PC-3 (cell line): Measurements from ENCODE around the gene LRRC59. TPM values are rescaled to one million over a fixed set of nuclear protein-coding genes. Genes with fewer than 3 reads are reported as not detected.

Experiments used
- ATAC-seq: fragments of 200-7000 bp; cut with Tn5 transposase; 2 replicates; pipeline ENCODE4 v1.9.1; 2020; ENCODE audit warnings: mild to moderate bottlenecking, moderate library complexity
- BruUV-seq: library from RNA; stranded (reverse); fragments of 400-500 nt; replicated peaks from 2 replicates; lab custom pipeline; 2021; lab: Mats Ljungman, UMichigan
- CTCF ChIA-PET: fragments of 300-600 bp; sonication (Branson Sonifier 250); formaldehyde crosslinking; loops from one replicate; lab custom pipeline; 2022; ENCODE audit warnings: antibody characterized with exemption; lab: Charles Lee
- POLR2A ChIA-PET: fragments of 300-600 bp; sonication (Branson Sonifier 250); formaldehyde crosslinking; loops from one replicate; lab custom pipeline; 2022; ENCODE audit warnings: antibody characterized with exemption; ENCODE audit not compliant: unreplicated experiment; lab: Charles Lee
- DNase-seq: peaks from one replicate; pipeline ENCODE4 v3.0.0-alpha.2; 2015
- H2AFZ ChIP-seq: fragments of 300-600 bp; sonication (generic); 2 replicates; pipeline ENCODE4 v1.6.0; 2016; ENCODE audit warnings: antibody characterized with exemption, low read length
- H3F3A ChIP-seq: fragments of 300-600 bp; sonication (generic); one replicate; pipeline ENCODE4 v1.6.0; 2017; ENCODE audit warnings: antibody characterized with exemption, low read length, control low read depth, mild to moderate bottlenecking; ENCODE audit not compliant: unreplicated experiment
- H3K27ac ChIP-seq: fragments of 300-600 bp; sonication (generic); 2 replicates; pipeline ENCODE4 v1.5.1; 2016; ENCODE audit warnings: mild to moderate bottlenecking, low read length
- H3K27me3 ChIP-seq: fragments of 300-600 bp; sonication (generic); 2 replicates; pipeline ENCODE4 v1.6.1; 2016; ENCODE audit warnings: low read length, mixed read lengths
- H3K36me3 ChIP-seq: fragments of 300-600 bp; sonication (generic); 2 replicates; pipeline ENCODE4 v1.6.1; 2016; ENCODE audit warnings: low read depth, mixed run types, low read length, mixed read lengths
- H3K4me1 ChIP-seq: fragments of 300-600 bp; sonication (generic); 2 replicates; pipeline ENCODE4 v1.5.1; 2016; ENCODE audit warnings: low read length; ENCODE audit not compliant: insufficient read depth
- H3K4me2 ChIP-seq: fragments of 300-600 bp; sonication (generic); 2 replicates; pipeline ENCODE4 v1.6.0; 2016; ENCODE audit warnings: low read length
- H3K4me3 ChIP-seq: fragments of 300-600 bp; sonication (generic); 2 replicates; pipeline ENCODE4 v1.5.1; 2016; ENCODE audit warnings: mild to moderate bottlenecking, low read length, mixed read lengths
- H3K79me2 ChIP-seq: fragments of 300-600 bp; sonication (generic); 2 replicates; pipeline ENCODE4 v1.6.1; 2017; ENCODE audit warnings: low read length, mixed read lengths
- H3K9ac ChIP-seq: fragments of 300-600 bp; sonication (generic); 2 replicates; pipeline ENCODE4 v1.6.0; 2016; ENCODE audit warnings: mild to moderate bottlenecking, low read length
- H3K9me2 ChIP-seq: fragments of 300-600 bp; sonication (generic); replicated peaks from 2 replicates; pipeline ENCODE4 v1.6.1; 2016; ENCODE audit warnings: mixed run types, low read length, mixed read lengths
- H3K9me3 ChIP-seq: fragments of 300-600 bp; sonication (generic); 2 replicates; pipeline ENCODE4 v1.6.1; 2016; ENCODE audit warnings: low read length, mixed read lengths
- H4K20me1 ChIP-seq: fragments of 300-600 bp; sonication (generic); 2 replicates; pipeline ENCODE4 v1.6.1; 2016; ENCODE audit warnings: low read length, mixed read lengths
- CTCF ChIP-seq: fragments of 300-600 bp; sonication (generic); conservative IDR thresholded peaks from 2 replicates; pipeline ENCODE4 v1.5.1; 2017; ENCODE audit warnings: antibody characterized with exemption, low read depth, mild to moderate bottlenecking, low read length
- EZH2 ChIP-seq: fragments of 300-600 bp; sonication (generic); IDR thresholded peaks from one replicate; pipeline ENCODE4 v1.6.1; 2017; ENCODE audit warnings: antibody characterized with exemption, mild to moderate bottlenecking, low read length; ENCODE audit not compliant: unreplicated experiment
- EZH2phosphoT487 ChIP-seq: fragments of 300-600 bp; sonication (generic); IDR thresholded peaks from 2 replicates; pipeline ENCODE4 v1.6.1; 2018; ENCODE audit warnings: mild to moderate bottlenecking, antibody characterized with exemption, low read length, borderline replicate concordance
- intact Hi-C: fragments of 100-400 bp; cut with micrococcal nuclease; formaldehyde crosslinking; loops from 2 replicates; pipeline ENCODE4 v1.9.0; 2023
- total RNA-seq: library from RNA; depleted of rRNA; stranded (reverse); fragments of >200 nt; gene quantifications from 2 replicates; pipeline ENCODE4 v1.2.3, GENCODE V29; 2014

Gene LRRC59
- total RNA-seq, 1 experiment from 2014 or later: 324 TPM

- H2AFZ ChIP-seq: no peak overlapping the region
- TF ChIP-seq CTCF (no peak), EZH2phosphoT487 (no peak), EZH2 (no peak)
- no peak overlapping the region for H3K4me2 ChIP-seq
- no peaks in the 10 kb centered on the region for H3K9me3 ChIP-seq
- no peaks in the 10 kb centered on the region for H3K79me2 ChIP-seq
- no TSS peak for BruUV-seq
- intact Hi-C loops: no loop called here
- no peaks in the 10 kb centered on the region for H3K4me1 ChIP-seq
- no peak overlapping the region for H3K27ac ChIP-seq
- H3K36me3 ChIP-seq: peaks cover 44% of the 10 kb centered on the region
- ATAC-seq: no peak
- H3K9me2 ChIP-seq: no peaks in the 10 kb centered on the region
- H3F3A ChIP-seq: peaks cover 6% of the 10 kb centered on the region
- no peaks in the 10 kb centered on the region for H4K20me1 ChIP-seq
- no peaks in the 10 kb centered on the region for H3K27me3 ChIP-seq
- ChIA-PET CTCF (no interaction called here), POLR2A (interaction anchor here (0.6 kb wide), 1 partner anchor 110 kb away, joined by 3 read pairs; no protein-coding TSS in a partner anchor)
- no peak overlapping the region for H3K9ac ChIP-seq
- no peak for DNase-seq
- H3K4me3 ChIP-seq: no peak overlapping the region
Measured at GRCh38 chr17:50358177-50358576, 39.1 kb downstream of the LRRC59 start.

- CTCF ChIA-PET: no interaction called here
- H3K79me2 ChIP-seq: no peaks in the 10 kb centered on the region
- ATAC-seq: no peak
- H4K20me1 ChIP-seq: no peaks in the 10 kb centered on the region; the same call in 1 of the 2 replicates
- H3K9me3 ChIP-seq: no peaks in the 10 kb centered on the region
- H3K4me1 ChIP-seq: no peaks in the 10 kb centered on the region
- H3K4me2 ChIP-seq: no peak overlapping the region
- H3K27ac ChIP-seq: no peak overlapping the region
- no peak overlapping the region for H3K4me3 ChIP-seq
- no peak overlapping the region for H3K9ac ChIP-seq
- no peaks in the 10 kb centered on the region for H3F3A ChIP-seq
- intact Hi-C loops: no loop called here
- TF ChIP-seq EZH2phosphoT487 (no peak), CTCF (no peak), EZH2 (no peak)
- no peaks in the 10 kb centered on the region for H3K9me2 ChIP-seq
- H3K36me3 ChIP-seq: peaks cover 44% of the 10 kb centered on the region
- BruUV-seq: no TSS peak
- POLR2A ChIA-PET: no interaction called here
- no peaks in the 10 kb centered on the region for H3K27me3 ChIP-seq
- no peak for DNase-seq
- H2AFZ ChIP-seq: no peak overlapping the region
Measured at GRCh38 chr17:50356892-50357510, 40.3 kb downstream of the LRRC59 start.

- Histone ChIP-seq H3K79me2 (no peaks in the 10 kb centered on the region), H3K9me2 (no peaks in the 10 kb centered on the region), H3K9ac (no peak overlapping the region), H3K4me1 (no peaks in the 10 kb centered on the region), H3K4me3 (no peak overlapping the region), H3K9me3 (no peaks in the 10 kb centered on the region), H3F3A (no peaks in the 10 kb centered on the region), H3K36me3 (peaks cover 44% of the 10 kb centered on the region), H2AFZ (no peak overlapping the region), H3K27me3 (no peaks in the 10 kb centered on the region), H3K4me2 (no peak overlapping the region), H4K20me1 (no peaks in the 10 kb centered on the region; the same call in 1 of the 2 replicates), H3K27ac (no peak overlapping the region)
- DNase-seq: no peak
- ATAC-seq: no peak
- no peak for TF ChIP-seq EZH2
- no peak for TF ChIP-seq CTCF
- TF ChIP-seq EZH2phosphoT487: no peak
- intact Hi-C loops: no loop called here
- POLR2A ChIA-PET: no interaction called here
- no TSS peak for BruUV-seq
- CTCF ChIA-PET: no interaction called here
Measured at GRCh38 chr17:50356418-50356817, 40.9 kb downstream of the LRRC59 start.
